Measurements from ENCODE around the gene NLGN3.

GRCh38 chrX:71166461-71166860 is 21.8 kb downstream of the NLGN3 start:
- no peak for TF ChIP-seq EZH2 (IDR thresholded peaks at IDR 0.05; ENCODE audit: low read depth)
- TF ChIP-seq CTCF (conservative IDR thresholded peaks at IDR 0.05): no peak
